MCF 10A (cell line): ENCODE results near the gene GRIN1. TPM values are rescaled to one million over a fixed set of nuclear protein-coding genes. Genes with fewer than 3 reads are reported as not detected.

Source experiments
- BruUV-seq: library from RNA; stranded (reverse); fragments of 400-500 nt; replicated peaks from 2 replicates; lab custom pipeline; 2021; lab: Mats Ljungman, UMichigan
- CTCF ChIA-PET: fragments of 300-600 bp; sonication (Branson Sonifier 250); formaldehyde crosslinking; extraction: SDS; loops from one replicate; lab custom pipeline; 2021; ENCODE audit warnings: antibody characterized with exemption, inconsistent platforms; lab: Yijun Ruan, JAX
- POLR2A ChIA-PET: fragments of 300-600, 350-650 bp; sonication (Branson Sonifier 250); formaldehyde crosslinking; extraction: SDS; loops from one replicate; lab custom pipeline; 2020; ENCODE audit warnings: antibody characterized with exemption, inconsistent platforms; lab: Yijun Ruan, JAX
- DNase-seq: peaks from one replicate; pipeline ENCODE4 v3.0.0-alpha.2; 2018; ENCODE audit not compliant: unreplicated experiment
- H3K27ac Mint-ChIP-seq: one replicate; pipeline ENCODE4 v1.8.0; 2022; ENCODE audit warnings: mild to moderate bottlenecking, low read depth, mixed read lengths; ENCODE audit not compliant: unreplicated experiment
- H3K27me3 Mint-ChIP-seq: one replicate; pipeline ENCODE4 v1.8.0; 2022; ENCODE audit warnings: mixed read lengths; ENCODE audit not compliant: insufficient read depth, unreplicated experiment
- H3K36me3 Mint-ChIP-seq: one replicate; pipeline ENCODE4 v1.8.0; 2022; ENCODE audit warnings: mild to moderate bottlenecking, moderate library complexity, mixed read lengths; ENCODE audit not compliant: insufficient read depth, unreplicated experiment
- H3K4me1 Mint-ChIP-seq: one replicate; pipeline ENCODE4 v1.8.0; 2022; ENCODE audit warnings: mixed read lengths; ENCODE audit not compliant: insufficient read depth, unreplicated experiment
- H3K4me3 Mint-ChIP-seq: one replicate; pipeline ENCODE4 v1.8.0; 2022; ENCODE audit warnings: mild to moderate bottlenecking, moderate library complexity, mixed read lengths; ENCODE audit not compliant: unreplicated experiment
- H3K9me3 Mint-ChIP-seq: one replicate; pipeline ENCODE4 v1.8.0; 2022; ENCODE audit warnings: mixed read lengths; ENCODE audit not compliant: unreplicated experiment
- intact Hi-C: fragments of 100-400 bp; cut with micrococcal nuclease; formaldehyde crosslinking; loops from 2 replicates; pipeline ENCODE4 v1.14.1; 2022
- total RNA-seq: library from RNA; stranded (reverse); gene quantifications from 2 replicates; pipeline ENCODE4 v1.2.3, GENCODE V29; 2022
- TF ChIP-seq, protein P1 (sequence below): fragments of 200-600 bp; IDR thresholded peaks from one replicate; pipeline ENCODE4 v1.8.0; 2022; ENCODE audit warnings: antibody characterized with exemption, mild to moderate bottlenecking; ENCODE audit not compliant: unreplicated experiment

GRIN1 gene
- total RNA-seq, 1 experiment from 2014 or later: 1.4 TPM

- BruUV-seq: no TSS peak
Observed at GRCh38 chr9:137140151-137141012, 1.4 kb downstream of the GRIN1 start.

DNA sequence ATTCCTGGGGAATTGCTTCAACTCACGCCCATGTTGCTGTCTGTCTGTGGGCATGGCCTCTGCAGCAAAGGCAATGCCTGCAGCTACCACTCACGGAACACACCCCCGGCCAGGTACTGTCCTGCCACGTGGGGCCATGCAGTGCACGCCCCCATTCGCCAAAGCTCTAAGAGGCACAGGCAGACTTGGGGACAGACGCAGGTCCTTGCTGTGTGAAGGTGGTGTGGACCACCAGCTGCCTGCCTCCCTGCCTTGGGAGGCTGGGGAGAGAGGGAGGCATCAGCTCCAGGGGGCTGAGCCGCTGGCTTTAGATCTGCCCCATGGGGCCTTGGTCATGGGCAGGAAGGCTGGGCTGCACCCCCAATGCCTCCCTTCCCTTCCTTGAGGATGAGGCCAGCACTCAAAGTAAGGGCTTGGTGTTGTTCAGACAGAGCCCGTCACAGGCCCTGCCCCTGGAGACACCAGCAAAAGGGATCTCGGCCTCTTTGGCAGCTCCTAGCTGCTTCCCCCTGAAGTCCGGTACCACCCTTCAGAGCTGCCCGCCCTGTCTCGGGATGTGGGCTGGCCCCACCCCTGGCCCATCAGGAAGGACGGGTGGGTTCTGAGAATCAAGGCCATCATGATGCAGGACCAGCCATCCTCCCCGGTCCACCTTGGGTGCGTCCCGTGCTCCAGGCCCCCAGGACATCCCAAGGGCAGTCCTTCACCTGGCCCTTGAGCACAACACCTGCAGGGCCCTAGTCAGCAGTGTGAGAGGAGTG is 2.3 kb downstream of the GRIN1 start:
- Mint-ChIP-seq H3K27ac (no peak overlapping the region), H3K4me1 (no peaks in the 10 kb centered on the region), H3K36me3 (no peaks in the 10 kb centered on the region), H3K27me3 (peaks cover 25% of the 10 kb centered on the region), H3K9me3 (no peaks in the 10 kb centered on the region), H3K4me3 (no peak overlapping the region)
- POLR2A ChIA-PET: interaction anchor here (1.0 to 2.9 kb wide), 2 partner anchors 11 to 63 kb away, joined by 3 to 12 read pairs; no protein-coding TSS in a partner anchor
- DNase-seq: no peak
- intact Hi-C loops: no loop called here
- BruUV-seq: no TSS peak
- CTCF ChIA-PET: interaction anchor here (0.5 to 0.6 kb wide), 3 partner anchors 12 to 95 kb away, joined by 3 read pairs; no protein-coding TSS in a partner anchor
- TF ChIP-seq, protein P1, sequence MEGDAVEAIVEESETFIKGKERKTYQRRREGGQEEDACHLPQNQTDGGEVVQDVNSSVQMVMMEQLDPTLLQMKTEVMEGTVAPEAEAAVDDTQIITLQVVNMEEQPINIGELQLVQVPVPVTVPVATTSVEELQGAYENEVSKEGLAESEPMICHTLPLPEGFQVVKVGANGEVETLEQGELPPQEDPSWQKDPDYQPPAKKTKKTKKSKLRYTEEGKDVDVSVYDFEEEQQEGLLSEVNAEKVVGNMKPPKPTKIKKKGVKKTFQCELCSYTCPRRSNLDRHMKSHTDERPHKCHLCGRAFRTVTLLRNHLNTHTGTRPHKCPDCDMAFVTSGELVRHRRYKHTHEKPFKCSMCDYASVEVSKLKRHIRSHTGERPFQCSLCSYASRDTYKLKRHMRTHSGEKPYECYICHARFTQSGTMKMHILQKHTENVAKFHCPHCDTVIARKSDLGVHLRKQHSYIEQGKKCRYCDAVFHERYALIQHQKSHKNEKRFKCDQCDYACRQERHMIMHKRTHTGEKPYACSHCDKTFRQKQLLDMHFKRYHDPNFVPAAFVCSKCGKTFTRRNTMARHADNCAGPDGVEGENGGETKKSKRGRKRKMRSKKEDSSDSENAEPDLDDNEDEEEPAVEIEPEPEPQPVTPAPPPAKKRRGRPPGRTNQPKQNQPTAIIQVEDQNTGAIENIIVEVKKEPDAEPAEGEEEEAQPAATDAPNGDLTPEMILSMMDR: no peak

More at GRCh38 chr9:137140151-137141012, 1.4 kb downstream of the GRIN1 start:
- ChIA-PET POLR2A (interaction anchor here (2.9 kb wide), 1 partner anchor 11 kb away, joined by 12 read pairs; no protein-coding TSS in a partner anchor), CTCF (interaction anchor here (0.5 to 0.8 kb wide), 4 partner anchors 13 to 454 kb away, joined by 3 to 4 read pairs (median 3); no protein-coding TSS in a partner anchor)
- Mint-ChIP-seq H3K27me3 (peaks cover 25% of the 10 kb centered on the region), H3K9me3 (no peaks in the 10 kb centered on the region), H3K27ac (no peak overlapping the region), H3K4me1 (peaks cover 6% of the 10 kb centered on the region), H3K36me3 (no peaks in the 10 kb centered on the region), H3K4me3 (no peak overlapping the region)
- TF ChIP-seq, protein P1: no peak
- DNase-seq: no peak
- intact Hi-C loops: no loop called here

DNA sequence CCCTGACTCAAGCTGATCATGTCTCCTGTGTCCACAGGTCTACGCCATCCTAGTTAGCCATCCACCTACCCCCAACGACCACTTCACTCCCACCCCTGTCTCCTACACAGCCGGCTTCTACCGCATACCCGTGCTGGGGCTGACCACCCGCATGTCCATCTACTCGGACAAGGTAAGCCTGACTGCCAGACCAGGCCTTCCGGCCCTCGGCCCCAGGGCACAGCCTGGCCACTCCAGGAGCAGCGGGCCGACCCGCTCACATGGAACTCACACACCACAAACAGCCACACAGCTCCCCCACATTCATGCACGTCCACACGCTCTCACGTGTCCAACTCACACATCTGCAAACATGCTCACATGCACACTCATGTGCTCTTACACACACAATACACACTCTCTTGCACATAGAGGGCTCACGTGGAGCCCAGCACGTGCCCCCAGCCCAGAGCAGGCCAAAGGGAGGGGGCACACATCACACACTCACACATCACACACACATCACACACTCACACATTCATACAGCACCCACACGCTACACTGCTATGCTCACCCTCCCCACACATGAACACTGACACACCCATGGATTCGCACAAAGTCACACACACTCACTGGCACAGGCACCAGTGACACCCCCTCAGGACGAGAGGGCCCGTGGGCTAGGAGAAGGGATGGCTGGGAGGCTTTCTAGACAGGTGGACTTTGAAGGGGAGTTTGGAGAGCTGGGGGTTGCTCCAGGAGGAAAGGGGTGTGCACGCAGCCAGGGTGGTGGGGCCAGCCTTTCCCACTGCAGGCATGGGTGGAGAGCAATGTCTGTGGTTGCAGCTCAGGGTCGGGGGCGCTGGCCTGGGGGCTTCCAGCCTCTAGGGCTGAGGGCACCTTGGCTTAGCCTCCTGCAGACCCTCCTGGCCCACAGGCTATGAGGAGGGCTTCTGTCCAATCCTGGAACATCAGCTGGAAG is 3.3 kb downstream of the GRIN1 start:
- Mint-ChIP-seq H3K4me1 (no peaks in the 10 kb centered on the region), H3K27ac (no peak overlapping the region), H3K9me3 (no peaks in the 10 kb centered on the region), H3K36me3 (no peaks in the 10 kb centered on the region), H3K4me3 (no peak overlapping the region), H3K27me3 (peaks cover 25% of the 10 kb centered on the region)
- DNase-seq: no peak
- POLR2A ChIA-PET: interaction anchor here (0.5 to 1.0 kb wide), 2 partner anchors 62 to 99 kb away, joined by 3 to 4 read pairs; partner anchors contain the start of gene TUBB4B
- TF ChIP-seq, protein P1: no peak
- CTCF ChIA-PET: no interaction called here
- intact Hi-C loops: no loop called here
- BruUV-seq: no TSS peak
